Gastroesophageal sphincter (tissue), 3 donors: ENCODE measurements around the gene ANKRD55.
"Not testable (repeated sequence)": the region's sequence is repeated elsewhere in the genome, so short reads cannot be mapped to it uniquely, and the experiment has no call there.

Experiments used
- CTCF ChIP-seq, 4 experiments: fragments of 200-600 bp in 2 of 4; fragments of 450-650 bp in 2 of 4; sonication (generic) in 1 of 4; IDR thresholded peaks; one replicate each; pipeline ENCODE4 v1.5.1; 2017 to 2019; ENCODE audit warnings: antibody characterized with exemption in 4 of 4, mild to moderate bottlenecking in 2 of 4, moderate library complexity in 2 of 4
- EP300 ChIP-seq: sonication (generic); formaldehyde crosslinking; IDR thresholded peaks from one replicate; pipeline ENCODE4 v1.6.1; 2017; ENCODE audit warnings: antibody characterized with exemption, mild to moderate bottlenecking

DNA sequence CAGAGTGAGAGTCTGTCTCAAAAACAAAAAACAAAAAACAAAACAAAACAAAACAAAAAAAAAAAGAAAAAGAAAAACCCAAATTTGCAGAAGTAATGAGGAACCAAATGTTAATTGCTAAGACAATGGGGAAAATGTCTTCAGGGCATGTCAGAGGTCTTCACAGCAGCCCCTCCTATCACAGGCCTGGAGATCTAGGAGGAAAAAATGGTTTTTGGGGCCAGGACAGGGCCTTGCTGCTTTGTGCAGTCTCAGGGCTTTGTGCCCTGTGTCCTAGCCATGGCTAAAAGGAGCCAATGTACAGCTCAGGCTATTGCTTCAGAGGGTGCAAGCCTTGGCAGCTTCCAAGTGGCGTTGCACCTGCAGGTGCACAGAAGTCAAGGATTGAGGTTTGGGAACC lies 9.1 kb upstream of the ANKRD55 start:
- not testable (repeated sequence) for TF ChIP-seq CTCF (IDR thresholded peaks at IDR 0.05); EP300
